Measurements from ENCODE around the gene COL23A1.

GRCh38 chr5:178428341-178429155 is 161.6 kb downstream of the COL23A1 start:
- TF ChIP-seq CTCF (IDR thresholded peaks at IDR 0.05) (no peak), MLX (CRISPR knock-in tag; IDR thresholded peaks at IDR 0.05) (no peak)
